ENCODE measurements around the gene SP110.
"Not testable (repeated sequence)": the region's sequence is repeated elsewhere in the genome, so short reads cannot be mapped to it uniquely, and the experiment has no call there.

Gene SP110

GRCh38 chr2:230222829-230223228 lies 3.0 kb upstream of the SP110 start:
- not testable (repeated sequence) for DNase-seq

GRCh38 chr2:230221493-230221892 lies 1.7 kb upstream of the SP110 start:
- DNase-seq: no peak

- DNase-seq: no peak
These were observed 674 bp upstream of the SP110 start for GRCh38 chr2:230220347-230220969.

- DNase-seq: no peak
These were observed 1.4 kb downstream of the SP110 start for GRCh38 chr2:230218421-230218820.

- DNase-seq: no peak
These were observed 2.4 kb downstream of the SP110 start for GRCh38 chr2:230217424-230217823.

GRCh38 chr2:230216489-230216888 lies 3.3 kb downstream of the SP110 start:
- DNase-seq: no peak

- DNase-seq: no peak
These were observed 10.2 kb downstream of the SP110 start for GRCh38 chr2:230209422-230210051.

GRCh38 chr2:230208576-230208975 lies 11.2 kb downstream of the SP110 start:
- no peak for DNase-seq

- no peak for DNase-seq
These were observed 14.1 kb downstream of the SP110 start for GRCh38 chr2:230205721-230206120.

GRCh38 chr2:230205034-230205433 lies 14.8 kb downstream of the SP110 start:
- DNase-seq: no peak

GRCh38 chr2:230203110-230203676 lies 16.6 kb downstream of the SP110 start:
- DNase-seq: no peak

GRCh38 chr2:230202430-230203109 lies 17.2 kb downstream of the SP110 start:
- DNase-seq: no peak

- no peak for DNase-seq
These were observed 34.8 kb downstream of the SP110 start for GRCh38 chr2:230184727-230185578.

GRCh38 chr2:230181195-230181594 lies 38.6 kb downstream of the SP110 start:
- no peak for DNase-seq

- no peak for DNase-seq
These were observed 39.9 kb downstream of the SP110 start for GRCh38 chr2:230179907-230180306.

GRCh38 chr2:230178546-230179485 lies 41.0 kb downstream of the SP110 start:
- DNase-seq: no peak

- no peak for DNase-seq
These were observed 42.8 kb downstream of the SP110 start for GRCh38 chr2:230176996-230177395.

- no peak for DNase-seq
These were observed 45.3 kb downstream of the SP110 start for GRCh38 chr2:230174466-230174865.

GRCh38 chr2:230172852-230173251 lies 46.9 kb downstream of the SP110 start:
- DNase-seq: no peak

GRCh38 chr2:230172156-230172555 lies 47.6 kb downstream of the SP110 start:
- DNase-seq: no peak

- DNase-seq: peak; percentile 72
These were observed 49.3 kb downstream of the SP110 start for GRCh38 chr2:230170532-230170931.

All from NCI-H146 (cell line).